Stomach (tissue), 9 donors: ENCODE data around the gene MRPL42. TPM values are rescaled to one million over a fixed set of nuclear protein-coding genes. Genes with fewer than 3 reads are reported as not detected.

Source experiments
- DNase-seq, 2 donors: peaks; one replicate each; pipeline versions ENCODE4 v3.0.0 to v3.0.0-alpha.2; 2013 to 2019
- H3K27ac ChIP-seq, 5 donors: fragments of 200-600 bp in 4 of 5; sonication (generic) in 4 of 5; one replicate each; pipeline ENCODE4 v1.5.1; 2013 to 2019; ENCODE audit warnings: mild to moderate bottlenecking in 1 of 5, moderate library complexity in 1 of 5
- H3K27me3 ChIP-seq, 3 donors: fragments of 200-600 bp; sonication (generic); one replicate each; pipeline ENCODE4 v1.5.1; 2017 to 2019; ENCODE audit warnings: mixed run types in 1 of 3
- H3K36me3 ChIP-seq, 4 donors: fragments of 200-600 bp; sonication (generic); 1 replicate in 3 of 4; 2 replicates in 1 of 4; pipeline ENCODE4 v1.5.1; 2016 to 2019
- H3K4me1 ChIP-seq, 4 donors: fragments of 200-600 bp; sonication (generic); one replicate each; pipeline ENCODE4 v1.5.1; 2016 to 2019
- H3K4me3 ChIP-seq, 4 donors: fragments of 200-600 bp; sonication (generic) in 3 of 4; one replicate each; pipeline ENCODE4 v1.5.1; 2016 to 2019; ENCODE audit warnings: mild to moderate bottlenecking in 1 of 4
- H3K9me3 ChIP-seq, 4 donors: fragments of 200-600 bp; sonication (generic); one replicate each; pipeline ENCODE4 v1.5.1; 2016 to 2019
- CTCF ChIP-seq, 7 experiments: fragments of 450-650 bp in 4 of 7; fragments of 200-600 bp in 3 of 7; sonication (generic) in 3 of 7; IDR thresholded peaks; one replicate each; pipeline ENCODE4 v1.5.1; 2016 to 2019; ENCODE audit warnings: antibody characterized with exemption in 7 of 7, control low read depth in 2 of 7, mild to moderate bottlenecking in 1 of 7
- EP300 ChIP-seq: sonication (generic); formaldehyde crosslinking; IDR thresholded peaks from one replicate; pipeline ENCODE4 v1.6.1; 2017; ENCODE audit warnings: antibody characterized with exemption
- POLR2A ChIP-seq, 4 donors: fragments of 450-650 bp; IDR thresholded peaks; one replicate each; pipeline ENCODE4 v1.6.1; 2016; ENCODE audit warnings: antibody characterized with exemption in 4 of 4, control low read depth in 2 of 4, mild to moderate bottlenecking in 1 of 4, moderate library complexity in 1 of 4
- POLR2AphosphoS5 ChIP-seq, 3 donors: sonication (generic); formaldehyde crosslinking; IDR thresholded peaks; one replicate each; pipeline ENCODE4 v1.6.1; 2016; ENCODE audit warnings: antibody characterized with exemption in 3 of 3
- WGBS, 5 donors: extraction: QIAGEN DNeasy Blood & Tissue Kit in 3 of 5; methylation state at CpG; one replicate each; pipeline versions ENCODE4 v1.1.5 to v1.1.7; 2013 to 2018; 5-methylcytosine and 5-hydroxymethylcytosine counted together
- intact Hi-C: fragments of 100-400 bp; cut with DNase I; formaldehyde crosslinking; loops from one replicate; pipeline ENCODE4 v1.15.1; 2023; ENCODE audit warnings: low total_unique reads
- polyA plus RNA-seq, 3 donors: library from polyadenylated mRNA; stranded (reverse); fragments of 200-250 nt; gene quantifications; one replicate each; pipeline ENCODE4 v1.2.3, GENCODE V29; 2013
- total RNA-seq, 5 donors: library from RNA; depleted of rRNA; stranded (reverse); fragments of >200 nt; gene quantifications; one replicate each; pipeline versions ENCODE4 v1.1.0 to v1.2.3, GENCODE V29; 2014 to 2016
- donor health status: healthy with polysubstance abuse.
- donor health status: Bipolar disorder and iron deficiency.
- donor health status: healthy.

Gene MRPL42
- total and polyA plus RNA-seq, 8 donors = 3.5 to 90.1 (median 31.2) TPM

DNA sequence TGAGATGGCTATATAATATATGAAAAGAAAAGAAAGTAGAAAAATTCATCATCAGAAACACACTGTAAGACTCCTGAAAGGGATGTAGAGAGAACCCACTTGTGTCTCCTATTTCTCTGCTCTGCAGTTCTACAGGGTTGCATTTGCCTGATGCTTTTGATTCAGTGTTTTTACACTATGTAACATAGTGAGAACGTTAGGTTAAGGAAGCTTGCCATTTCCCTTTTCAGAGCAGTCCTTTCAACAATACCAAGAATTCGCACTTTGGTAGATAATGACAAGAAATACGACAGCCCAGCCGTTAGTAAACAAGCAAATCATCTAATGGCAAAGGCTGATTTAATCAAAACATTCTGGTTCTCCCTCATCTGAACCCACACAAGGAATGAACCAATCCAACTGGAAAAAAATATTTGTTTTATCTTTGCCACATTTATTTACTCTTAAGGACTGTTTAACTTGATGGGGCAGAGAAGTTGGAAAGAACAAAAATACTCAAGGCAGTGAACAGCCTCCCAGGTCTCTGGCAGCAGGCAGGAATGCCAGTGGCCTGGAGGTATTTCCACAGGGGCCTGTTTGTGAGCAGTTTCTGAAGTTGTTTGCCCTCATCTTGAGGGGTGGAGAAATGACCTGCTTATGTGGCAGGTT is 74.4 kb downstream of the MRPL42 start:
- intact Hi-C loops = no loop called here
- H3K4me3 ChIP-seq = no peak overlapping the region
- H3K27ac ChIP-seq = no peak overlapping the region
- TF ChIP-seq EP300 (no peak), CTCF (IDR thresholded peaks at IDR 0.05) (no peak), POLR2AphosphoS5 (IDR thresholded peaks at IDR 0.05) (no peak)
- DNase-seq = no peak
- H3K36me3 ChIP-seq = peaks cover 3 to 33% (median 7%) of the 10 kb centered on the region in 4 donors
- WGBS, 5 donors = 25 to 47% (median 40%) methylated on average over 4 of the region's 4 CpGs
- no peaks in the 10 kb centered on the region for H3K9me3 ChIP-seq
- H3K27me3 ChIP-seq = no peaks in the 10 kb centered on the region
- peaks cover 0 to 5% (median 0%) of the 10 kb centered on the region in 4 donors for H3K4me1 ChIP-seq

DNA sequence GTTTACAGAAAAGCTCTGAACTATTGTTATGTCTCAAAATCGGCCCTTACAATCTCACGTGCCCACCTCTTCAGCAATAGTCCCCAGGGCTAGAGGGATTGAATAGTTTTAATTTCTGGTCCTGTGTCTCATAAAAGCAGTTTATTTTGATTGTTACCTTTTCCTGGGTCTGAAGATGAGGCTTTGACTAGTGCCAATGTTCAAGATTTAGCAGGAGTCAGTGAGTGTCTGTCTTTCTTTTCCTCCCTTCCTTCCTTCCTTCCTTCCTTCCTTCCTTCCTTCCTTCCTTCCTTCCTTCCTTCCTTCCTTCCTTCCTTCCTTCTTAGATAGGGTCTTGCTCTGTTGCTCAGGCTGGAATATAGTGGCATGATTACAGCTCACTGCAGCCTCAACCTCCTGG is 80.5 kb downstream of the MRPL42 start:
- Histone ChIP-seq H3K27ac (no peak overlapping the region), H3K9me3 (no peaks in the 10 kb centered on the region), H3K4me1 (no peaks in the 10 kb centered on the region), H3K36me3 (peaks cover 3 to 27% (median 7%) of the 10 kb centered on the region in 4 donors), H3K4me3 (no peak overlapping the region), H3K27me3 (no peaks in the 10 kb centered on the region)
- intact Hi-C loops = no loop called here
- no peak for TF ChIP-seq CTCF (IDR thresholded peaks at IDR 0.05)
- TF ChIP-seq POLR2AphosphoS5 (IDR thresholded peaks at IDR 0.05) = no peak
- TF ChIP-seq EP300 = no peak
- TF ChIP-seq POLR2A (IDR thresholded peaks at IDR 0.05) = no peak
- no peak for DNase-seq
- WGBS, 5 donors = 85 to 96% (median 93%) methylated on average over 2 of the region's 2 CpGs

DNA sequence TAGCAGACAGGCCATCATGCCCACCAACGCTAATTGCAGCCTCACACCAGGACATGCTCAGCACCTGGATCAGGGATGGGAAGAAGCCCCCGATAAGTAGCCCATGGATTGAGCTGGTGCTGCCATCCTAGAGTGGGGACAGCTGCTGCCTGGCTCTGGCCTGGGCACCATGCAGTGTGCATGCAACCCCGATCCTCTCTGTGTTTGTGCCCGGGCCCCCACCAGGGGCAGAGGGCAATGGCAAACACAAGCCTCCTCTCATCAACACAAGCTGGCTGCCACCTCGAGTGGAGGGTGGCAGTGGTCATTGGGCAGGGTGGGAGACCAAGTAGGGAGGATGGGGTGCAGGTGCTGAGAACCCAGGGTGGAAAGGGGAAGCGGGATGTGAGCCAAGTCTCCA is 81.9 kb downstream of the MRPL42 start:
- Histone ChIP-seq H3K9me3 (no peaks in the 10 kb centered on the region), H3K4me1 (no peaks in the 10 kb centered on the region), H3K36me3 (peaks cover 0 to 13% (median 2%) of the 10 kb centered on the region in 4 donors), H3K4me3 (no peak overlapping the region), H3K27me3 (no peaks in the 10 kb centered on the region), H3K27ac (no peak overlapping the region)
- TF ChIP-seq POLR2AphosphoS5 (IDR thresholded peaks at IDR 0.05) (no peak), POLR2A (IDR thresholded peaks at IDR 0.05) (no peak), CTCF (IDR thresholded peaks at IDR 0.05) (no peak), EP300 (no peak)
- intact Hi-C loops = no loop called here
- 78 to 84% (median 79%) methylated on average over 6 of the region's 6 CpGs for WGBS, 5 donors
- DNase-seq = no peak

DNA sequence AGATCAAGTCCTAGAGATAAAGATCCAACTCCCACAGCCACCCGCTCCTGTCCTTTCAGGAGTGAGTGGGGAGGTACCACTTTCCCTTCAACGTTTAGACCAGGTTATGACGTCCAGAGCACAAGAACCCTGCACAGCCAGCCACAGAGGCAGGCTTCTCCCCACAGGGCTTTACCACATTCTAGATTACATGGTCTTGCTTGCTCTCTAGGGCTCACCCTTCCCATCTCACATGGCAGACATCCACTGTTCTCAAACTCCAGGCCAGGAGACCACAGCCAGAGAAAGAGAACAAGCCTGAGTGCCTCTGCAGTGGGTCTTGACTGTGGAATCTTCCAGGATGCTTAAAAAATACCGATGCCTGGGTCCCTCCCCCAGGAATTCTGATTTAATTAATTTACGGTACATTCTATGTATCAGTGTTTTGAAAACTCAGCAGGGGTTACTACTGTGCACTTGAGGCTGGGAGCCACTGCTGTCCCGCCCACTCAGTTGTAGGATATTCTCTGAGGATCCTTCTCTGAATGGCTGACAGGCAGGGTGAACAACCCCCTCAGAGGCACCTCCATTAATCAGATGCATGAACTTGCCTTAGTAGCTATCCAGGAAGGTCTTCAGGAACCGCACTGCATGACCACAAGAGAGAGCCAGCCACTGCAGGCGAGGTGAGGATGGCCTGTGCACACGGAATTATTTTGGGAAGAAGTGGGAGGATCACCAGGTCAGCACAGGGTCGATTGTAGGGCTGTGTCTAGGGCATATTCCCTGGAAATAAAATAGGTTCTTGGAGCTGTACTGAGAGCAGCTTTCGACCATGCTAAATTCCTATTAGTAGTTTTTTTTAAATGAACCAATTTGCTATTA is 83.7 kb downstream of the MRPL42 start:
- TF ChIP-seq CTCF (IDR thresholded peaks at IDR 0.05) = no peak
- no peak for TF ChIP-seq POLR2A (IDR thresholded peaks at IDR 0.05)
- no peak for TF ChIP-seq EP300
- TF ChIP-seq POLR2AphosphoS5 (IDR thresholded peaks at IDR 0.05) = no peak
- 83 to 88% (median 86%) methylated on average over 11 of the region's 11 CpGs for WGBS, 5 donors
- no peaks in the 10 kb centered on the region for H3K9me3 ChIP-seq

More for the DNA sequence above, 83.7 kb downstream of the MRPL42 start:
- H3K27me3 ChIP-seq = no peaks in the 10 kb centered on the region
- H3K4me3 ChIP-seq = no peak overlapping the region
- no peaks in the 10 kb centered on the region for H3K36me3 ChIP-seq
- H3K27ac ChIP-seq = no peak overlapping the region
- DNase-seq = no peak
- intact Hi-C loops = no loop called here
- no peaks in the 10 kb centered on the region for H3K4me1 ChIP-seq
